ENCODE results near the gene ARHGAP29. TPM values are rescaled to one million over a fixed set of nuclear protein-coding genes. Genes with fewer than 3 reads are reported as not detected.

The ARHGAP29 gene
- total and polyA plus RNA-seq, 2 experiments from 2014 or later = 4.6 to 6.9 TPM

GRCh38 chr1:94202241-94202640 is 35.1 kb downstream of the ARHGAP29 start:
- DNase-seq (ENCODE audit: low spot score) (peak; percentile 14), ATAC-seq (no peak)
- no peaks in the 10 kb centered on the region for H3F3A ChIP-seq (replicated peaks; ENCODE audit: low read depth)
- H3K27me3 ChIP-seq (ENCODE audit: insufficient read depth) = no peaks in the 10 kb centered on the region
- H2AFZ ChIP-seq = no peak overlapping the region
- no peaks in the 10 kb centered on the region for H3K9me3 Mint-ChIP-seq
- H3K4me1 ChIP-seq (ENCODE audit: insufficient read depth) = 0 out of 2 replicates have a peak, but pooled peaks cover 4% of the 10 kb centered on the region
- H3K36me3 Mint-ChIP-seq (ENCODE audit: low read depth) = no peaks in the 10 kb centered on the region
- H3K27ac Mint-ChIP-seq = no peak overlapping the region
- H3K4me3 ChIP-seq = no peak overlapping the region
- TF ChIP-seq NANOG (IDR thresholded peaks at IDR 0.05; ENCODE audit: borderline replicate concordance) (no peak), JUNB (IDR thresholded peaks at IDR 0.05; ENCODE audit: unreplicated experiment) (no peak), POLR2AphosphoS5 (IDR thresholded peaks at IDR 0.05; ENCODE audit: low read depth) (no peak), ZNF331 (CRISPR knock-in tag; IDR thresholded peaks at IDR 0.05; ENCODE audit: low read depth) (no peak), CREB1 (CRISPR knock-in tag; IDR thresholded peaks at IDR 0.05; ENCODE audit: low read depth) (no peak), REST (IDR thresholded peaks at IDR 0.05; ENCODE audit: unreplicated experiment) (no peak), ETS1 (IDR thresholded peaks at IDR 0.05) (no peak), EZH2phosphoT487 (IDR thresholded peaks at IDR 0.05; ENCODE audit: unreplicated experiment) (no peak), STAT1 (IDR thresholded peaks at IDR 0.05; ENCODE audit: unreplicated experiment) (no peak), ZNF114 (CRISPR knock-in tag; IDR thresholded peaks at IDR 0.05) (no peak), EZH2 (IDR thresholded peaks at IDR 0.05; ENCODE audit: low read depth, unreplicated experiment) (no peak)
- TF ChIP-seq, protein P1, sequence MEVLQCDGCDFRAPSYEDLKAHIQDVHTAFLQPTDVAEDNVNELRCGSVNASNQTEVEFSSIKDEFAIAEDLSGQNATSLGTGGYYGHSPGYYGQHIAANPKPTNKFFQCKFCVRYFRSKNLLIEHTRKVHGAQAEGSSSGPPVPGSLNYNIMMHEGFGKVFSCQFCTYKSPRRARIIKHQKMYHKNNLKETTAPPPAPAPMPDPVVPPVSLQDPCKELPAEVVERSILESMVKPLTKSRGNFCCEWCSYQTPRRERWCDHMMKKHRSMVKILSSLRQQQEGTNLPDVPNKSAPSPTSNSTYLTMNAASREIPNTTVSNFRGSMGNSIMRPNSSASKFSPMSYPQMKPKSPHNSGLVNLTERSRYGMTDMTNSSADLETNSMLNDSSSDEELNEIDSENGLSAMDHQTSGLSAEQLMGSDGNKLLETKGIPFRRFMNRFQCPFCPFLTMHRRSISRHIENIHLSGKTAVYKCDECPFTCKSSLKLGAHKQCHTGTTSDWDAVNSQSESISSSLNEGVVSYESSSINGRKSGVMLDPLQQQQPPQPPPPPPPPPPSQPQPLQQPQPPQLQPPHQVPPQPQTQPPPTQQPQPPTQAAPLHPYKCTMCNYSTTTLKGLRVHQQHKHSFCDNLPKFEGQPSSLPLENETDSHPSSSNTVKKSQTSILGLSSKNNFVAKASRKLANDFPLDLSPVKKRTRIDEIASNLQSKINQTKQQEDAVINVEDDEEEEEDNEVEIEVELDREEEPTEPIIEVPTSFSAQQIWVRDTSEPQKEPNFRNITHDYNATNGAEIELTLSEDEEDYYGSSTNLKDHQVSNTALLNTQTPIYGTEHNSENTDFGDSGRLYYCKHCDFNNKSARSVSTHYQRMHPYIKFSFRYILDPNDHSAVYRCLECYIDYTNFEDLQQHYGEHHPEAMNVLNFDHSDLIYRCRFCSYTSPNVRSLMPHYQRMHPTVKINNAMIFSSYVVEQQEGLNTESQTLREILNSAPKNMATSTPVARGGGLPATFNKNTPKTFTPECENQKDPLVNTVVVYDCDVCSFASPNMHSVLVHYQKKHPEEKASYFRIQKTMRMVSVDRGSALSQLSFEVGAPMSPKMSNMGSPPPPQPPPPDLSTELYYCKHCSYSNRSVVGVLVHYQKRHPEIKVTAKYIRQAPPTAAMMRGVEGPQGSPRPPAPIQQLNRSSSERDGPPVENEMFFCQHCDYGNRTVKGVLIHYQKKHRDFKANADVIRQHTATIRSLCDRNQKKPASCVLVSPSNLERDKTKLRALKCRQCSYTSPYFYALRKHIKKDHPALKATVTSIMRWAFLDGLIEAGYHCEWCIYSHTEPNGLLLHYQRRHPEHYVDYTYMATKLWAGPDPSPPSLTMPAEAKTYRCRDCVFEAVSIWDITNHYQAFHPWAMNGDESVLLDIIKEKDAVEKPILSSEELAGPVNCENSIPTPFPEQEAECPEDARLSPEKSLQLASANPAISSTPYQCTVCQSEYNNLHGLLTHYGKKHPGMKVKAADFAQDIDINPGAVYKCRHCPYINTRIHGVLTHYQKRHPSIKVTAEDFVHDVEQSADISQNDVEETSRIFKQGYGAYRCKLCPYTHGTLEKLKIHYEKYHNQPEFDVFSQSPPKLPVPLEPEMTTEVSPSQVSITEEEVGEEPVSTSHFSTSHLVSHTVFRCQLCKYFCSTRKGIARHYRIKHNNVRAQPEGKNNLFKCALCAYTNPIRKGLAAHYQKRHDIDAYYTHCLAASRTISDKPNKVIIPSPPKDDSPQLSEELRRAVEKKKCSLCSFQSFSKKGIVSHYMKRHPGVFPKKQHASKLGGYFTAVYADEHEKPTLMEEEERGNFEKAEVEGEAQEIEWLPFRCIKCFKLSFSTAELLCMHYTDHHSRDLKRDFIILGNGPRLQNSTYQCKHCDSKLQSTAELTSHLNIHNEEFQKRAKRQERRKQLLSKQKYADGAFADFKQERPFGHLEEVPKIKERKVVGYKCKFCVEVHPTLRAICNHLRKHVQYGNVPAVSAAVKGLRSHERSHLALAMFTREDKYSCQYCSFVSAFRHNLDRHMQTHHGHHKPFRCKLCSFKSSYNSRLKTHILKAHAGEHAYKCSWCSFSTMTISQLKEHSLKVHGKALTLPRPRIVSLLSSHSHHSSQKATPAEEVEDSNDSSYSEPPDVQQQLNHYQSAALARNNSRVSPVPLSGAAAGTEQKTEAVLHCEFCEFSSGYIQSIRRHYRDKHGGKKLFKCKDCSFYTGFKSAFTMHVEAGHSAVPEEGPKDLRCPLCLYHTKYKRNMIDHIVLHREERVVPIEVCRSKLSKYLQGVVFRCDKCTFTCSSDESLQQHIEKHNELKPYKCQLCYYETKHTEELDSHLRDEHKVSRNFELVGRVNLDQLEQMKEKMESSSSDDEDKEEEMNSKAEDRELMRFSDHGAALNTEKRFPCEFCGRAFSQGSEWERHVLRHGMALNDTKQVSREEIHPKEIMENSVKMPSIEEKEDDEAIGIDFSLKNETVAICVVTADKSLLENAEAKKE (CRISPR knock-in tag; IDR thresholded peaks at IDR 0.05) = no peak
- TF ChIP-seq, protein P2, sequence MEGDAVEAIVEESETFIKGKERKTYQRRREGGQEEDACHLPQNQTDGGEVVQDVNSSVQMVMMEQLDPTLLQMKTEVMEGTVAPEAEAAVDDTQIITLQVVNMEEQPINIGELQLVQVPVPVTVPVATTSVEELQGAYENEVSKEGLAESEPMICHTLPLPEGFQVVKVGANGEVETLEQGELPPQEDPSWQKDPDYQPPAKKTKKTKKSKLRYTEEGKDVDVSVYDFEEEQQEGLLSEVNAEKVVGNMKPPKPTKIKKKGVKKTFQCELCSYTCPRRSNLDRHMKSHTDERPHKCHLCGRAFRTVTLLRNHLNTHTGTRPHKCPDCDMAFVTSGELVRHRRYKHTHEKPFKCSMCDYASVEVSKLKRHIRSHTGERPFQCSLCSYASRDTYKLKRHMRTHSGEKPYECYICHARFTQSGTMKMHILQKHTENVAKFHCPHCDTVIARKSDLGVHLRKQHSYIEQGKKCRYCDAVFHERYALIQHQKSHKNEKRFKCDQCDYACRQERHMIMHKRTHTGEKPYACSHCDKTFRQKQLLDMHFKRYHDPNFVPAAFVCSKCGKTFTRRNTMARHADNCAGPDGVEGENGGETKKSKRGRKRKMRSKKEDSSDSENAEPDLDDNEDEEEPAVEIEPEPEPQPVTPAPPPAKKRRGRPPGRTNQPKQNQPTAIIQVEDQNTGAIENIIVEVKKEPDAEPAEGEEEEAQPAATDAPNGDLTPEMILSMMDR (conservative IDR thresholded peaks at IDR 0.05; ENCODE audit: low read depth in 2 of 2) = no peak
- H3K4me3 Mint-ChIP-seq = no peak overlapping the region
- peaks cover 8% of the 10 kb centered on the region; the same call in 2 of the 3 replicates for H3K4me1 Mint-ChIP-seq
- no peak overlapping the region for H3K27ac ChIP-seq (ENCODE audit: low read depth)
- H3K36me3 ChIP-seq (ENCODE audit: insufficient read depth) = no peaks in the 10 kb centered on the region
- no peaks in the 10 kb centered on the region for H3K9me2 ChIP-seq (ENCODE audit: insufficient read depth)
- H4K20me1 ChIP-seq (replicated peaks; ENCODE audit: insufficient read depth) = no peaks in the 10 kb centered on the region
- no peaks in the 10 kb centered on the region for H3K27me3 Mint-ChIP-seq (ENCODE audit: insufficient read depth, low read depth, poor library complexity)
- H3K79me2 ChIP-seq (replicated peaks; ENCODE audit: insufficient read depth) = no peaks in the 10 kb centered on the region
- no peak overlapping the region for H3K4me2 ChIP-seq

Data from GM23338 (cell line).